Activated CD8-positive, alpha-beta memory T cell treated with anti-CD3 and anti-CD28 coated beads, Interleukin-2, amount 50 U/mL, for 48 hours (primary cell): ENCODE measurements around the gene TAF7L.
"Not testable (repeated sequence)": the region's sequence is repeated elsewhere in the genome, so short reads cannot be mapped to it uniquely, and the experiment has no call there.

ENCODE experiments used
- DNase-seq: peaks from one replicate; pipeline ENCODE4 v3.0.0-alpha.2; 2020

TAF7L gene, protein sequence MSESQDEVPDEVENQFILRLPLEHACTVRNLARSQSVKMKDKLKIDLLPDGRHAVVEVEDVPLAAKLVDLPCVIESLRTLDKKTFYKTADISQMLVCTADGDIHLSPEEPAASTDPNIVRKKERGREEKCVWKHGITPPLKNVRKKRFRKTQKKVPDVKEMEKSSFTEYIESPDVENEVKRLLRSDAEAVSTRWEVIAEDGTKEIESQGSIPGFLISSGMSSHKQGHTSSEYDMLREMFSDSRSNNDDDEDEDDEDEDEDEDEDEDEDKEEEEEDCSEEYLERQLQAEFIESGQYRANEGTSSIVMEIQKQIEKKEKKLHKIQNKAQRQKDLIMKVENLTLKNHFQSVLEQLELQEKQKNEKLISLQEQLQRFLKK

DNA sequence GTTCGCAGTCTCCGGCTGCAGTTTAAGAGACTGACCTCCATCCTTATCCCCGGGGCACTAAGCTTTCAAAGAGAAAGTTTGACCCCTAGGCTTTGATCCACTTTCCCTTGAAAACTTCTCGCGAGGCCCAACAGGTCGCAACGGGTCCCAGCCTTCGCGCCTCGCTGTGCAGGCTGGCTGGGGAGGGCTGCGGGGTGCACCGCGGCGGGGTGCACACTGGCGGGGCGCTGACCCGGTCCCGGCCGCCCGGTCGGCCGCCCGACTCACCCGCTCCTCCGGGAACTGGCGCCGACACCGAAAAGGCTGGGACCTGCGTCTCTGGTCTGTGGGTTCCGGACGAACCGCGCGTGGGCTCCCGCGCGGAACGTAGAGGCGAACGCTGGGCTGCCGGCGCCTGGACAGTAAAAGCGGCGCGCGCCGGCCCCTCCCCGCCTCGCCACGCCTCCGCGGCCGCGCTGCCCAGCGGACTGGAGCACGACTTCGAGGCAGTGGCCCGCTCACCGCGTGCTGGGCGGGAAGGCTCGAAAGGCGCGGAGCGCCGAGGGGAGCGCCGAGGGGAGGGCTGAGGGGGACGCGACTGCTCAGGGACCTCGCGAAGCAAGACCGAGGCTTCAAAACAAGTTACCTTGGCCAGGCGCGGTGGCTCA, at the start of gene TAF7L:
TSS of gene TAF7L (minus strand) at position 378 of the 647 bp plus-strand sequence. CDS start 3,791 bp downstream, outside the sequence.
- no peak for DNase-seq

DNA sequence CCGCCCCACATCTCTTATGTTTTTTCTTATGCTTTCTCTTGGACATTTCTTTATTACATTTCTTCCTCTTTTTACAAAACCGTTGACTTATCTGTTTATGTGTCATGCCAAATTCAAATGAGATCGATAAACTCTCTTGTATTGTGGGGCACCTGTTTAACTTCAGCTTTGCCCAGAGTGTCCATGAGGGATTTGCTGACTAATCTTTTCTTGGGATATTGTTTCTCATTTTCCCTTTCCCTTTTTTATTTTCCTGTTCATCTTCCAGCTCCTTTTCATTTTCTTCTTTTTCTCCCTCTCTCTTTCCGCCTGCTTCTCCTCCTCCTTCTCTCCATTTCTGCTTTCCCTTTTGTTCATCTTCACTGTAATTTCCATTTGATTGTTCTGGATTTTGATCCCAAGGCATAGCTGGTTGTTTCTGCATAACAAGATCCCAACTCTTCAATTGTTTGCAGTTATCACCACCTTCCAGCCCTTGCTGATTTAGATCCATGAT, 46.7 kb upstream of the TAF7L start:
- no peak for DNase-seq

DNA sequence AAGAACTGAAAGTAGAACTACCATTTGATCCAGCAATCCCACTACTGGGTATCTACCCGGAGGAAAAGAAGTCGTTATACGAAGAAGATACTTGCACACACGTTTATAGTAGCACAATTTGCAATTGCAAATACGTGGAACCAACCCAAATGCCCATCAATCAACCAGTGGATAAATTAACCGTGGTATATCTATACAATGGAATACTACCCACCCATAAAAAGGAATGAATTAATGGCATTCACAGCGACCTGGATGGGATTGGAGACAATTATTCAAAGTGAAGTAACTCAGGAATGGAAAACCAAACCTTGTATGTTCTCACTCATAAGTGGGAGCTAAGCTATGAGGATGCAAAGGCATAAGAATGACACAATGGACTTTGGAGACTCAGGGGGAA, 43.2 kb upstream of the TAF7L start:
- DNase-seq = not testable (repeated sequence)

DNA sequence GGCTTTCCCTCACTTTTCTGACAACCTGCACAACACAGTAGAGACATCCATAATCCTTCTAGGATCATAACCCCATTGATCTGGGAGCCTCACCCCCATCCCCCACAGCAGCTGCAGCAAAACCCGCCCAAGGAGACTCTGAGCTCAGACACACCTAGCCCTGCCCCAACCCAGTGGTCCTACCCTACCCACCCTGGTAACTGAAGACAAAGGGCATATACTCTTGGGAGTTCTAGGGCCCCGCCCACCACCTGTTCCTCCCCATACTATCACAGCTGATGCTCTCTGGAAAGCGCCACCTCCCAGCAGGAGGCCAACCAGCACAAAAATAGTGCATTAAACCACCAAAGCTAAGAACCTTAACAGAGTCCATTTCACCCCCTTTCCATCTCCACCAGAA, 35.5 kb upstream of the TAF7L start:
- DNase-seq = not testable (repeated sequence)

DNA sequence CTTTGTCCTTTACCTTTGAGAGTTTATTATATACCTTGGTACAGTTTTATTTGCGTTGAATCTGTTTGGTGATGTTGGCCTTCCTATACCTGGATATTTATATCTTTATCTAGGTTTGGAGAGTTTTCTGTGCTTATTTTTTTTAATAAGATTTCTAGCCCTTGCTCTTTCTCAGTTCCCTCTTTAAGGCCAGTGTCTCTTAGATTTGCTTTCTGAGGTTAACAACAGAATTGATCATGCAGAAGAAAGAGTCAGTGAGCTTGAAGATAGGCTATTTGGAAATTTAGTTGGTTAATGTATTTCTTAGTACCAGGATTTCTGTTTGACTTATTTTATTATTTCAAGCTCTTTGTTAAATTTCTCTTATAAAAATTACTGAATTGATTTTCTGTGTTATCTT, 12.7 kb upstream of the TAF7L start:
- no peak for DNase-seq

DNA sequence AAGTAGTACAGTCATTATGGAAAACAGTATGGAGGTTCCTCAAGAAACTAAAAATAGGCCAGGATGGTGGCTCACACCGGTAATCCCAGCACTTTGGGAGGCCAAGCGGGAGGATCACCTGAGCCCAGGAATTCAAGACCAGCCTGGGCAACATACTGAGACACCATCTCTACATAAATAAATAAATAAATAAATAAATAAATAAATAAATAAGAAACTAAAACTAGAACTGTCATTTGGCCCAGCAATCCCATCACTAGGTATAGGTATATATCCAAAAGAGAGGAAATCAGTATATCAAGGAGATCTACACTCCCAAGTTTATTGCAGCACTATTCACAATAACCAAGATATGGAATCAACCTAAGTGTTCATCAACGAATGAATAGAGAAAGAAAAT, 4.5 kb upstream of the TAF7L start:
- not testable (repeated sequence) for DNase-seq

DNA sequence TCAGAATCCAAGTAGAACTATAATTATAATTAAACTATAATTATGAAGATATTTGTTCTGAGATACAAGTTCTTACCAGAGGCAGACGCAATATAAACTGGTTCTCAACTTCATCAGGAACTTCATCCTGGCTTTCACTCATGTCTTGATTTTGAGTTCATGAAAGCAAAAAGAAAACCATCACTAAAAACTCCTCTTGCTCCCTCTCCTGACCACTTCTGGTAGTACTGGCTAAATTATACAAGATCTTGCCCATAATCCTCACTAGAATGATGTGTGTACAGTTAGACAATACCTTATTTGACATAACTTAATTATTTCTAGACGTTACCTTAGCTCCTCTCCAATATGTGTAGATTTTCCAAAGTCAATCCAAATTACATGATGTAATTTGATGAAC, 3.7 kb downstream of the TAF7L start:
- no peak for DNase-seq

DNA sequence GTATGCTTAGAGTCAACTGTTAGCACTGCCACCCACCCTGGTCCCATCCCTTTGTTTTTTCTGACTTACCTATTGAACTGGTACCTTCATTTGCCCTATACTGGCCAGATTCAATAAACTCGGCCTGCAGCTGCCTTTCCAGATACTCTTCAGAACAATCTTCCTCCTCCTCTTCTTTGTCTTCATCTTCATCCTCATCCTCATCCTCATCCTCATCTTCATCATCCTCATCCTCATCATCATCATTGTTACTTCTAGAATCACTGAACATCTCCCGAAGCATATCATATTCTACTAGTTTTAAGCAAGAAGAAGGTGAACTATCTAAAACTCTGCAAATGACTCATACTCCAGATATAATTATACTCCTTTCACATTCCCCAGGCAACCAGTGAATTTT, 14.9 kb downstream of the TAF7L start:
- no peak for DNase-seq

DNA sequence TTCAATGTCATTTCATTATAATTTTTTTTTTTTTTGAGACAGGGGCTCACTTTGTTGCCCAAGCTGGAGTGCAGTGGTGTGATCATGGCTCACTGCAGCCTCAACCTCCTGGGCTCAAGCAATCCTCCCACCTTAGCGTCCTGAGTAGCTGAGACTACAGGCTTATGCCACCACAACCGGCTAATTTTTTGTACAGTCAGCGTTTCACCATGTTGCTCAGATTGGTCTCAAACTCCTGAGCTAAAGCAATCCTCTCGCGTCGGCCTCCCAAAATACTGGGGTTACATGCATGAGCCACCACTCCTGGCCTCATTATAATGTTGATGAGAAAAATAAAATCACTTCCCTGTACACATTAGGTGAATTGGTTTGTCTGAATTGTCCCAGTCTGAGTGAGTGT, 16.9 kb downstream of the TAF7L start:
- no peak for DNase-seq

DNA sequence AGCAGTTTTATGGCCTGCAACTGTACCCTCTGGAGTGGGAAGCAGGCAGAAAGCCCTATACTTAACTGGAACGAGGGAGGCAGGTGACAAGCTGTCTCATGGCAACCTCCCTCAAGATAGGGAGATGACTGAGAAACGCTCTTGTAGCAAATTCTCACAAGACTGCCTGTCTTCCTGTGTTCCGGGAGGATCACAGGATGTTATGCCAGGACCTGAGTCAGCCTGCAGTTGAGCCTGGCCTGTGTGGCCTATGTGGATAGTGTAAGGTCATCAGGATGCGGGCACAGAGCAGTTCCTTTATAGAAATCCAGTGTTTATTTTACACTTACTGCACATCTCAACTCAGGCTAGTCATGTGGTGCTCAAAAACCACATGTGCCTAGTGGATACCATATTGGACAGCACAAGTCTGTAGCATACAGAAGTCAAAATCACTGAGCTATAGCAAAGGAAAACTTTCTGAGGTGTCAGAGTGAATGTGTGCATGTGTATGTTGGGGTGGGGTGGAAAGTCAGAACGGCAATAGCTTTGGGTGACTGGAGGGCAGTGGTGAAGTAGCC, 25.2 kb downstream of the TAF7L start:
- DNase-seq = no peak

DNA sequence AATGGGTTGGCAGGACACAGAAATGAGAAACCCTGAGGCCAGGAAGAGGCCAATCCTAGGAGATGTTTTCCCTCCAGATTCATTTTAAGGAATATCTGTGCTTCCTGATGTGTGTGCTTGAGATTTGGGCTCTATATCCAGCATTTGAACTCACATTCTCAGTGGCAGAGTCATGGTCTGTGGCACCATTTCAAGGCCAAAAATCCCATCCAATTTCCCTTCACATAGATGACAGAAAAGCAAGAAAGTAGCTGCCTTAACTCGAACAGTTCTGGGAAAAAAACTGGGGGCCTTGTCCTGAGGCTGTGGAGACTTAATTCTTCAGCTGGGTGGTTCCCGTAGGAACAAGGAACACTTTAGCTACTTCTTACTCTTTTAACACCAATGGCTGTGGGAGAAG, 27.4 kb downstream of the TAF7L start:
- no peak for DNase-seq

DNA sequence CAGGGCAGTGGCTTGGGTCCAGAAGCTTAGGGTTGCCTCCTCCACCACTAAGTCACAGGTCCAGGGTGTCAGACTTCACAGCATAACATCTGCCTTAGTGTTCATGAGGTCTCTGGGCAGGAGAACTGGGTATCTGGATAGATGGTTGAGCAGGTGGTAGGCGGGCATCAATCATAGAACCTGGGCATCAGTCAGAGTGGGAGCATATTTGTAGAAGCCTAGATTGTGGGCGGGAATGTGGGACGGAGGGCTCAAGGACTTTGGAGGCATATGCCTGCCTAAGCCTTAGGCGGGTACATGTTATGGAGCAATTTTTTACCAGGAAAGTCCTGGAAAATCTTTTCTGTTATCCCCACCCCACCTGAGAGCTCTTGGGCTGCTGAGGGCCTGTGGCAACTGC, 28.5 kb downstream of the TAF7L start:
- no peak for DNase-seq

DNA sequence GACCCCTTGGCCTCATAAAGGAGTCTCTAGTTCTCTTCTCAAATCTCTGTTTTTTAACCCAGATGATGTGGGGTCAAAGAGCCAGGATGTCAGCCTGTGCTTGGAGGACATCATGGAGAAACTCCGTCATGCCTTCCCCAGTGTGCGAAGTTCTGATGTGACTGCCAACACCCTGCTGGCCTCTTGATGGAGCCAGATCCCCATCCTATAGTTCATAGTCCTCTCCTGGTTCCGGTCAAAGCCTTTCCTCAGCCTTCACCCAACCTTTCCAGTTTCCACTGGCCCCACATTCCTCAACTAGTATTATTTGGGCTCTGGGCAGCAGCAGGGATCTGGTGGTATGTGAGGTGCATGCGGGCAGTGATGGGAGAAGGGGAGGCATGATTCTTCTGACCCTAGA, 30.7 kb downstream of the TAF7L start:
- DNase-seq = no peak

DNA sequence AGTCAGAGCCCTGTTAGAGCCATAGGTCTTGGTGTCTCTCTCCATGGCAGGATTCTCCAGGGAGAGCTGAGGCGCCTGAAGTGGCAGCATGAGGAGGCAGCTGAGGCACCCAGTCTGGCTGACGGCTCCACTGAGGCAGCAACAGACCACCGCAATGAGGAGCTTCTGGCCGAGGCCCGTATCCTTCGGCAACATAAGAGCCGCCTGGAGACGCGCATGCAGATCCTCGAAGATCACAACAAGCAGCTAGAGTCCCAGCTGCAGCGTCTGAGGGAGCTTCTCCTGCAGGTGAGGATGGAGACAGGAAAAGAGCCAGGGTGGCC, 32.9 kb downstream of the TAF7L start:
- no peak for DNase-seq

DNA sequence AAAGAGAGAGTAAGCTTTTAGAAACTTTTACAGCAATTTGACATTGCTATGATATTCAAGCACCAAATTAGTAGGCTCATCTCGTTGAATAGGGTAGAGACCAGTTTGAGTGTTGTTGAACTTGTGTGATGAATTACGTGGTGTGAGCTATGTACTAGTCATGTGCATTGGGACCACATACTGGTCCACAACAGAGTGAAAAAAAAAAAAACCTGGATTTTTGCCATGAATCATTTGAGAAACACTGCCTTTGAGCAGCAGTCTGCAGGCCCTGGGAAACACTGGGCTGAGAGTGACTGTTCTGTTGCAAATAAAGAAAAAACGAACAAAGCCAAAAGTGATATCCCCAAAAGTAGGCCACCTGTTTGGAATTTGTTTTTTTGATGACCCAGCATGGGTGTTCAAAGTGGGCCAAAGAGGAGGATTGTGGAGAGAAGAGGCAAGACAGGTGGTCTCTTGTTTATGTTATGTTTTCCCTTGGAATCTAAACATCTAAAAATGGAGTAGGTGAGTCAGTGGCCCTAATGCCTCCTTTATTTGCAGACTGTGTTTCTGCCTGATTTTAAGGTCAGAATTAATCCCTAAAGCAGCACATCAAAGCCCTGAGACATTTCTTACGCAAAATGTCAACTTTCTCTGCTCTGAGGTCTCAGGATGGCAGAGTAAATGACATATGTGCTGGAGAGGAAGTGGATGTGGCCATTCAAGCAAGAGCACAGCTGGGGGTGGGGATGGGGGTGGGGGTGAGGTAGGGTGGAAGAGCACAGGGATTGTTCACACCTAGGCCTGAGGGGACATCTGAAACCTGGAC, 33.5 kb downstream of the TAF7L start:
- DNase-seq = no peak

DNA sequence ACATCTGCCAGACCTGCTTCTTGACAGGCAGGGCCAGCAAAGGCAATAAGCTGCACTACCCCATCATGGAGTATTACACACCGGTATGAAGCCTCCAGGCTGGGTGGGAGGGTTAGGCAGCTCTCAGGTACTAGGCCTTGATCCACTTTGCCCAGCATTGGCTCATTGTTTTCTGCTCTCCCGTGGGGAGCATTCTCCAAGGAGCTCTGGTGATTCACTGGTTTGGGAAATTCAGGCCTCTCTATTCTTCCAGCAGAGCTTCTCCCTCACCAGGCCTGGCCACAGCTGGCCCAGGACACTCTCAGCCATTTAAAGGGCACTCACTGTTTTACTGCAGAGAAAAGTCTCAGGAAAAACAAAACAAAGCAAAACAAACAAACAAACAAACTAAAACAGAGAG, 38.5 kb downstream of the TAF7L start:
- no peak for DNase-seq

DNA sequence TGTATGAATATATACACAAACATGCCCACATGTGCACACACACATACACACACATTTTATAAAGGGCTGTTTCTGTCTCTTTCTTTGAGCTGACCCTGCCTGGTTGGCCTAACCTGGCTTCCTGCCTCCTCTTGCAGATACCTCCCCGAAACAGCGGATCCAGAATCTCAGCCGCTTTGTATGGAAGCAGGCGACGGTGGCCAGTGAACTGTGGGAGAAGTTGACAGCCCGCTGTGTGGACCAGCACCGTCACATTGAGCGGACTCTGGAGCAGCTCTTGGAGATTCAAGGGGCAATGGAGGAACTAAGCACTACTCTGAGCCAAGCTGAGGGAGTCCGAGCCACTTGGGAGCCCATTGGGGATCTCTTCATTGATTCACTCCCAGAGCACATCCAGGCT, 49.6 kb downstream of the TAF7L start:
- no peak for DNase-seq

DNA sequence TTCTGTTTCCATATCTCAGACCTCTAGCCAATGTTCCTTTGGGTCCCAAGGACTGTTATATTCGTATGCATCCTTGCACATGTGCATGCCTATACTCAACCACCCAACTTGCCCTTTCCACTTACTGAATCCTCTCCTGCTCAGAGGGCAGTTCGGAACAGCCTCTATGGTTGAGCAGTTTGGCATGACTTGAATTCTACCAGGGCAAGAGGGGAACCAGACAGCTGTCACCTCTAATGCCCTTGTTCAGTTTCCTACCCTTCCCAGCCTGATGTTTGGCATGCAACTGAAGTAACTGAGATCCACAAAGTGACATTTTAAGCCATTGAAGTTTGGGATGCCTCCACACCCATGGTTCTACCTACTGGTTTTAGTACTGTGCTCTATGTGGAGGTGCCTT, 54.1 kb downstream of the TAF7L start:
- no peak for DNase-seq

DNA sequence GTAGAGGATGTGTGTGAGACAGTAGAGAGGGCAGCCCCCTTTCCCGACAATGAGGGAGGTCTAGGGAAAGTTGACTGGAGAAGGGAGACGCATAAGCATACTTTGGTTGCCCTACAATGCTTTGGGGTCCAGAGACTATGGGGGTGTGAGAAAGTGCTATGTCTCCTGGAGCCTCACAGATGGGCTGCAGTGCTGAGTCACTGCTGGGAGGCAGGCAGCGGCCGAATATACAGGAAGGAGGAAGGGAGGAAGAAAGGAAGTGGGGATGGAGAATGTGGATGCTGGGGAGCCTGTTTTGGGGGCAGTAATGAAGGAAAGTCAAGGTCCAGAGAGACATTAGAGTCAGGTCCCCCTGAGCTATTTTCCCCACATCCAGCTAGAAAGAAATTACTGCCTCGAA, 58.8 kb downstream of the TAF7L start:
- DNase-seq = no peak

DNA sequence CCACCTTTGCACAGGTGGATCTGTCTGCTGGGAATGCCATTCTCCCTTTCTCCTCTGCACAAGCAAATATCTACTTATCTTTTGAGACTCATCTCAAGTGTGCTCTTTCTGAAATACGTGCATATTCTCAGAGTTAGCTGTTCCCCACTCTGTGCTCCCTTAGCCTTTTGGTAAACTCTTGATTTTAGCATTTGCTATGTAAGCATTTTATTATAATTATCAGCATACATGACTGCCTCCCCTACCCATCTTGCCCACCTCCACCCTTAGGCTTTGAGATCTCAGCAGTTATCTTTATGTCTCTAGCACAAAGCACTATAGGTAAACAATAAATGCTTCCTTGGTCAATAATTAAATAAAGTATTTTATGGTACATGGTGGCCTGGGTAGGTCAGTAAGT, 60.1 kb downstream of the TAF7L start:
- no peak for DNase-seq

DNA sequence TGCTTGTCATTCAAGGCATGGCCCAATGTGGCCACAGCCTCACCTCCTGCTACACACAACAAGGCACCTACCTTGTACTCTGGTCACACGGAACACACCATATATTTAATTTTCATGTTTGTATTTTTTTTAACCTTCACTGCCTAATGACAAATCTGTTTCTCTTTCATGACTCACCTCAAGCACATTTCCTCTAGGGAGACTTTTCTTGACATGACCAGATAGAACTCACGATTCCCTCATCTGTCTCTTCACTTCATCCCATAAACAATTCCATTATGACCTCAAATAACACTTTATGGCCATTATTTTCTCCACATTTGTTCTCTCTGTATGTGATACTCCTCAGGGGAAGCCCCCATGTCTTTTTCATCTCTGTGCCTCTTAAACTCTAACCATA, 60.5 kb downstream of the TAF7L start:
- no peak for DNase-seq

DNA sequence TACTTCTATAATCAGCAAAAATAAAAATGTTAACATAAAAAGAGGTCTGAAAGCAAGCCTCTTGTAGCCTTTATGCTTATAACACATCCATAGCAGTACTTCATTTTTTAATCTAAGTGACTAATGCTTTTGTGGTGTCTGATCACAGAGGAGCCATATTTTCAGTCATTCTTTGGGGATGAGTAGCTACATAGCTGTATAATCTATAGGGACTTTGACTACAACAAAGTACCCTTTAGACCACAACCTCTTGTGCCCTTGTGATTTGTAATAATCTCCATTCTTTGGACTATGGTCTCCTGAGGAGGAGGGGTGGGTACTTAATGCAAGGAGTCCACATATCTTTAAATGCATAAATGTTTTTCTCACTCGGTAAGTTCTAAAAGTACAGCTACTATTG, 62.0 kb downstream of the TAF7L start:
- no peak for DNase-seq

DNA sequence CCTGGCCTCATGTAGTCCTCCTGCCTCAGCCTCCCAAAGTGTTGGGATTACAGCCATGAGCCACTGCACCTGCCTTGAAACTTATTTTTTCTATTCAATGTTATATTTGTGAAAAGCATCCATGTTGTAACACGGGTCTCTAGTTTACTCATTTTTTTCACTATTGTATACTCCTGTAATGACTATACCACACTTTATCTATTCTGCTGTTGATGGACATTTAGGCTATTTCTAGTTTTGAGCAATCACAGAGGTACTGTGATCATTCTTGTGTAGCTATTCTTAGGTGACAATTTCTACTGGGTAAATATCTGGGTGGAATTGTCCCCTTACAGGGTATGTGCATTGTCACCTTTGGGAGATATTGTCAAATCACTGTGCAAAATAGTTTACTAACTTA, 67.9 kb downstream of the TAF7L start:
- no peak for DNase-seq
